BJ (cell line): ENCODE measurements around the gene CDC37L1. TPM values are rescaled to one million over a fixed set of nuclear protein-coding genes. Genes with fewer than 3 reads are reported as not detected.

Source experiments
- CTCF ChIA-PET: fragments of 350-600 bp; formaldehyde crosslinking; extraction: SDS; loops from one replicate; lab custom pipeline; 2021; ENCODE audit warnings: antibody characterized with exemption, inconsistent platforms; lab: Yijun Ruan, JAX
- POLR2A ChIA-PET: fragments of 300-600 bp; sonication (Branson Sonifier 250); formaldehyde crosslinking; extraction: SDS; loops from one replicate; lab custom pipeline; 2021; ENCODE audit warnings: antibody characterized with exemption; lab: Charles Lee
- DNase-seq: peaks from one replicate; pipeline ENCODE4 v3.0.0-alpha.2; 2011; ENCODE audit warnings: low read depth
- H3K27me3 ChIP-seq: 2 replicates; pipeline ENCODE4 v1.6.0; 2011; ENCODE audit warnings: low read length; ENCODE audit not compliant: control insufficient read depth, insufficient read depth
- H3K36me3 ChIP-seq: 2 replicates; pipeline ENCODE4 v1.5.1; 2011; ENCODE audit warnings: low read length; ENCODE audit not compliant: control insufficient read depth, insufficient read depth
- H3K4me3 ChIP-seq: 2 replicates; pipeline ENCODE4 v1.5.1; 2011; ENCODE audit warnings: low read depth, mild to moderate bottlenecking, control low read depth, low read length
- polyA plus RNA-seq: library from polyadenylated mRNA; depleted of rRNA; stranded (reverse); fragments of >200 nt; gene quantifications from 2 replicates; pipeline ENCODE4 v1.2.3, GENCODE V29; 2011
- TF ChIP-seq, protein P1 (sequence below): IDR thresholded peaks from 2 replicates; pipeline ENCODE4 v1.5.1; 2011; ENCODE audit warnings: low read depth, mild to moderate bottlenecking, control low read depth, inconsistent platforms, low read length, moderate library complexity; ENCODE audit not compliant: insufficient read depth

CDC37L1 gene
- polyA plus RNA-seq, 1 experiment = 8.8 TPM

- peak; percentile 19 for DNase-seq
- H3K4me3 ChIP-seq = no peak overlapping the region
- H3K27me3 ChIP-seq = no peaks in the 10 kb centered on the region
- ChIA-PET CTCF (interaction anchor here (2.4 kb wide), 1 partner anchor 12 kb away, joined by 6 read pairs; the partner anchor contains the start of gene CDC37L1), POLR2A (no interaction called here)
- H3K36me3 ChIP-seq = peaks cover 3% of the 10 kb centered on the region
- TF ChIP-seq, protein P1, sequence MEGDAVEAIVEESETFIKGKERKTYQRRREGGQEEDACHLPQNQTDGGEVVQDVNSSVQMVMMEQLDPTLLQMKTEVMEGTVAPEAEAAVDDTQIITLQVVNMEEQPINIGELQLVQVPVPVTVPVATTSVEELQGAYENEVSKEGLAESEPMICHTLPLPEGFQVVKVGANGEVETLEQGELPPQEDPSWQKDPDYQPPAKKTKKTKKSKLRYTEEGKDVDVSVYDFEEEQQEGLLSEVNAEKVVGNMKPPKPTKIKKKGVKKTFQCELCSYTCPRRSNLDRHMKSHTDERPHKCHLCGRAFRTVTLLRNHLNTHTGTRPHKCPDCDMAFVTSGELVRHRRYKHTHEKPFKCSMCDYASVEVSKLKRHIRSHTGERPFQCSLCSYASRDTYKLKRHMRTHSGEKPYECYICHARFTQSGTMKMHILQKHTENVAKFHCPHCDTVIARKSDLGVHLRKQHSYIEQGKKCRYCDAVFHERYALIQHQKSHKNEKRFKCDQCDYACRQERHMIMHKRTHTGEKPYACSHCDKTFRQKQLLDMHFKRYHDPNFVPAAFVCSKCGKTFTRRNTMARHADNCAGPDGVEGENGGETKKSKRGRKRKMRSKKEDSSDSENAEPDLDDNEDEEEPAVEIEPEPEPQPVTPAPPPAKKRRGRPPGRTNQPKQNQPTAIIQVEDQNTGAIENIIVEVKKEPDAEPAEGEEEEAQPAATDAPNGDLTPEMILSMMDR = no peak
Measured at GRCh38 chr9:4691795-4692194, 12.4 kb downstream of the CDC37L1 start.

DNA sequence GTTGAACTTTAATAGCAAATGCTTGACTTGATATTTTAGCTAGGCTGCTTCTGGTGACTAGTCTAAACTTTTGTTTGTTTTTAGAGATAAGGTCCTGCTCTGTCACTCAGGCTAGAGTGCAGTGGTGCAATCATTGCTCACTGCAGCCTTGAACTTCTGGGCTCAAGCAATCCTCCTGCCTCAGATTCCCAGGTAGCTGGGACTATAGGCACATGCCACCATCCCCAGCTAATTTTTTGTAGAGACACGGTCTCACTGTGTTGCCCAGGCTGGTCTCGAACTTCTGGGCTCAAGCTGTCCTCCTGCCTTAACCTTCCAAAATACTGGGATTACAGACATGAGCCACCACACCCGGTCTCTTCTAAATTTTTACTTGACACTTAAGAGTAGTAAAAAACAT is 20.7 kb downstream of the CDC37L1 start:
- no peak overlapping the region for H3K4me3 ChIP-seq
- ChIA-PET CTCF (no interaction called here), POLR2A (no interaction called here)
- peaks cover 4% of the 10 kb centered on the region for H3K36me3 ChIP-seq
- no peaks in the 10 kb centered on the region for H3K27me3 ChIP-seq
- TF ChIP-seq, protein P1 = no peak
- no peak for DNase-seq

DNA sequence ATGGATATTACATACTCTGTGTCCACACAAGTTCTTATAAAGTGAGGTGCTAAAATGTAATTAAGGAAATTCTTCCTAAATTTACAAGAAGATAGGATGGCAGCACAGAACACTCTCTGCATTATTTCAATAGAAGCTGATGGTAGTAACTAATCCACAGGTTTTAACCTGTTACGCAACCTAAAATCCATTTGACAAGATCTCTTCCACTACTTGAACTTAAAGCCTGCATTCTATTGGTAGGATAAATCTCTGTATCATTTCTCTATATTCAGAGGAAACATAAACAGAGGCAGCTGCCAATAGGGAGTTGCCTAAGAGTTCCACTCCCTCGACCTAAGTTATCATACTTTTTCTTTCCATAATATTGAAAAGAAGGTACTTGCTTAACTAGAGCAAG is 21.6 kb downstream of the CDC37L1 start:
- POLR2A ChIA-PET = no interaction called here
- TF ChIP-seq, protein P1 = no peak
- no peak for DNase-seq
- Histone ChIP-seq H3K27me3 (no peaks in the 10 kb centered on the region), H3K4me3 (no peak overlapping the region), H3K36me3 (peaks cover 3% of the 10 kb centered on the region; the same call in 1 of the 2 replicates)
- CTCF ChIA-PET = interaction anchor here (0.5 kb wide), 1 partner anchor 25 kb away, joined by 3 read pairs; no protein-coding TSS in a partner anchor

- peaks cover 3% of the 10 kb centered on the region; the same call in 1 of the 2 replicates for H3K36me3 ChIP-seq
- TF ChIP-seq, protein P1 = no peak
Measured at GRCh38 chr9:4701526-4701925, 22.2 kb downstream of the CDC37L1 start.

DNA sequence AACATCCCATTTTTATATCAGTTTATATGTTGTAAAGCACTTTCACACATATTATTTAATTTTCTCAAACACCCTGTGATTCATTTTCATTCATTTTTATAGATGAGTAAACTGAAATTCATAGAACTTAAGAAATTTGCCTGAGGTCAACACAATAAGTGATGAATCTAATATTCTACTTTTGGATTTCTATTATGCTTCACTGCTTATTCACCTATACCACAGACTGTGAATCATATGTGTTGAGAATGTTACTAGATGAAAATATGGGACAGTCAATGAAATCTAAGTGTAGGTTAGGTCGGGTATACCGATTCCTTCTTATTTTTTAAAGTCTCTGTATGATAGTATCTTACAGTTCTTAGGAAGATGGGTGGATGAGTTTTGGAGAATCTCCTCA is 24.8 kb downstream of the CDC37L1 start:
- no peak for DNase-seq
- Histone ChIP-seq H3K27me3 (no peaks in the 10 kb centered on the region), H3K36me3 (peaks cover 3% of the 10 kb centered on the region), H3K4me3 (no peak overlapping the region)
- ChIA-PET CTCF (no interaction called here), POLR2A (no interaction called here)
- TF ChIP-seq, protein P1 = no peak

More at GRCh38 chr9:4701526-4701925, 22.2 kb downstream of the CDC37L1 start:
- ChIA-PET POLR2A (no interaction called here), CTCF (interaction anchor here (0.5 kb wide), 1 partner anchor 25 kb away, joined by 3 read pairs; no protein-coding TSS in a partner anchor)
- no peaks in the 10 kb centered on the region for H3K27me3 ChIP-seq
- DNase-seq = no peak
- H3K4me3 ChIP-seq = no peak overlapping the region
